ENCODE data around the gene SIPA1L3.

SIPA1L3 gene

DNA sequence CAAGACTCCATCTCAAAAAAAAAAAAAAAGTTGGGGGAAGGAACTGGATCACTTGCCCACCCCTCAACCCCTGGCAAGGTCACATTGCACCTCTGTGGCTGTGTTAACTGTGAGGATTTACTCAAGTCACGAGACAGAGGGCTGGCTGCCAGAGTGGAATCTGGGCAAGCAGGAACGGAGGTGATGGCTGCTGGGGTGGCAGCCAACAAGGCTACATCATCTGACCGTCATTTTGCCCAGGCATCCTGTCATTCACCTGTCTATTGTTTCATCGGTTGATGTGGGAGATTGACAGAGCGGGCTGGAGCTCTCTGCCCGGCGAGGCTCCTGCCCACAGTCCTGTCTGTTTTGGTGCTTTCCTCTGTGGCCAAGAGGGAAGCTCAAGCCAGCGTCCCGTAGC lies 241.3 kb downstream of the SIPA1L3 start:
- DNase-seq (ENCODE audit: extremely low read depth, low read depth), result no peak
- no peak overlapping the region for H3K4me3 ChIP-seq (replicated peaks; ENCODE audit: low read depth, low read length)
- TF ChIP-seq, protein P1, sequence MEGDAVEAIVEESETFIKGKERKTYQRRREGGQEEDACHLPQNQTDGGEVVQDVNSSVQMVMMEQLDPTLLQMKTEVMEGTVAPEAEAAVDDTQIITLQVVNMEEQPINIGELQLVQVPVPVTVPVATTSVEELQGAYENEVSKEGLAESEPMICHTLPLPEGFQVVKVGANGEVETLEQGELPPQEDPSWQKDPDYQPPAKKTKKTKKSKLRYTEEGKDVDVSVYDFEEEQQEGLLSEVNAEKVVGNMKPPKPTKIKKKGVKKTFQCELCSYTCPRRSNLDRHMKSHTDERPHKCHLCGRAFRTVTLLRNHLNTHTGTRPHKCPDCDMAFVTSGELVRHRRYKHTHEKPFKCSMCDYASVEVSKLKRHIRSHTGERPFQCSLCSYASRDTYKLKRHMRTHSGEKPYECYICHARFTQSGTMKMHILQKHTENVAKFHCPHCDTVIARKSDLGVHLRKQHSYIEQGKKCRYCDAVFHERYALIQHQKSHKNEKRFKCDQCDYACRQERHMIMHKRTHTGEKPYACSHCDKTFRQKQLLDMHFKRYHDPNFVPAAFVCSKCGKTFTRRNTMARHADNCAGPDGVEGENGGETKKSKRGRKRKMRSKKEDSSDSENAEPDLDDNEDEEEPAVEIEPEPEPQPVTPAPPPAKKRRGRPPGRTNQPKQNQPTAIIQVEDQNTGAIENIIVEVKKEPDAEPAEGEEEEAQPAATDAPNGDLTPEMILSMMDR (IDR thresholded peaks at IDR 0.05; ENCODE audit: low read depth, low read length, missing control alignments), result no peak

DNA sequence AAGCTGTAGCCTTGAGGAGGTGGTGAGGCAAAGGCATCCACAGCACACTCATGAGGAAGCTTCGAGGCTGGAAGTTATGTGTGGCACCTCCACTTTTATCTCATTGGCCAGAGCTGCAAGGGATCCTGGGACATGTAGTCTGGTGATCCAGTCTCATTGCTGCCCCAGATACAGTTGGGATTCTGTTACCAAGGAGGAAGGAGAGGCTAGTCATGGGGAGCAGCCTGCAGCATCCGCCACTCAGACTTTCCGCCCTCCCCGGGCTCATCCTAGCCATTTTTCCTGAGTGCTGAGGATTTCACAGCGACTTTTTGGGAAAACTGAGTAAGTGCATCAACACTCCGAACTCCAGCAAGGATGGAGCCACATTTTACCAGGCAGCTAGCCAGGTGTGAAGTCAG lies 242.7 kb downstream of the SIPA1L3 start:
- TF ChIP-seq, protein P1 (IDR thresholded peaks at IDR 0.05; ENCODE audit: low read depth, low read length, missing control alignments), result no peak
- H3K4me3 ChIP-seq (replicated peaks; ENCODE audit: low read depth, low read length), result no peak overlapping the region
- DNase-seq (ENCODE audit: extremely low read depth, low read depth), result no peak

DNA sequence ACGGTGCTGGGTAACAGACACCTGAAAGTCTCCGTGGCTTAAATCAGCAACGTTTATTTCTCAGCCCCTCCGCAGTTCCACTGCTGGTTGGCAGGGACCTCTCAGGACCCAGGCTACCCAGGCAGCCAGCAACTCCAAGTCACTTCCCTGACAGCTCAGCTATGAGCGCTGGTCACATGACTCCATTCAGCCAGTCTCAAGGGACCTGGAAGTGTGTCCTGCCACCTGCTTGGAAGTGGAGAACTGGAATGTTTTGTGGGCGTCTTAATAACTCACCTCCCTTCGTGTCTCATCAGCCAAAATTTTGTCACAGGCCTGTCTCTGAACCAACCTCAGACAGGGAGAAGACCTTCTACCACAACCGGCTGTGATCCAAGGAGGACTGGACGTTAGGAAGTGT lies 244.2 kb downstream of the SIPA1L3 start:
- TF ChIP-seq, protein P1 (IDR thresholded peaks at IDR 0.05; ENCODE audit: low read depth, low read length, missing control alignments), result no peak
- no peak for DNase-seq (ENCODE audit: extremely low read depth, low read depth)
- no peak overlapping the region for H3K4me3 ChIP-seq (replicated peaks; ENCODE audit: low read depth, low read length)

DNA sequence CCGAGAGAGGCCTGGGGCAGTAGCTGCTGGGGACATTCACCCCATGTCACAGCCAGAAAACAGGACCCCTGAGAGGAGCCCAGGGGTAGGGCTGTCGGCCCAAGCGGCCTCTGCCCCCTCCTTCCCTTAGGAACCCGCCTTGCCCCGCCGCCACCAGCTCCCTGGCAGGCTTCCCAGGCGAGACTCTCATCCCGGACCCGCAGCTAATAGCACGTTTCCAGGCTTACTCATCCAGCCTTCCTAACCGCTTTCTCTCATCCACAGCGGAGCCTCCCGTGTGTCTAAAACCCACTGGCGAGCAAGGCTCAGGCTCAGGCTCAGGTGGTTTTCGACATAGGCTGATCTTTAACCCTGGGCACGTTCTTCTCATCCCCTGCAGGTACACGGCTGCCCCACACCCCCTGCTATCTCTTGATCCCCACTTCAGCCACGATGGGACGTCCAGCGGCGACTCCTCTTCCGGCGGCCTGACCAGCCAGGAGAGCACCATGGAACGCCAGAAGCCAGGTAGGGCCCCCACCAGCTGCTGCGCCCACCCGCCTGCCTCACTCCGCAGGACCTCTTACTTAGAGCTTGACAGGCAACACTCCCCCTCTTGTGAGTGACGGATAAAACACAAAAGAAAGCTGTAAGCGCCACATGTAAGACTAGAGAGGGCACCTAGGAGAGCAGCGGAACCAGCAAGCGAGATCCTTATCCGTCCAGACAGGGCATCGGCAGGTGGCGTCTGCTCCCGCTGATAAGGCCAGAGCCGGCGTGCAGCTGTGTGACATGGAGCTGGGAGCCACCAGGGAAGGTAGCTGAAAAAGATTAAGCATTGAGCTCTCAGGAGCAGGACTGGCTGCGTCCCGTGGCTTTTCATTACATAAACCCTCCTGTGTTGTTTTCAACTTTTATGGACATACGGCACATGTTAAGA lies 245.7 kb downstream of the SIPA1L3 start:
- no peak for DNase-seq (ENCODE audit: extremely low read depth, low read depth)
- H3K4me3 ChIP-seq (replicated peaks; ENCODE audit: low read depth, low read length), result no peak overlapping the region
- TF ChIP-seq, protein P1 (IDR thresholded peaks at IDR 0.05; ENCODE audit: low read depth, low read length, missing control alignments), result no peak

DNA sequence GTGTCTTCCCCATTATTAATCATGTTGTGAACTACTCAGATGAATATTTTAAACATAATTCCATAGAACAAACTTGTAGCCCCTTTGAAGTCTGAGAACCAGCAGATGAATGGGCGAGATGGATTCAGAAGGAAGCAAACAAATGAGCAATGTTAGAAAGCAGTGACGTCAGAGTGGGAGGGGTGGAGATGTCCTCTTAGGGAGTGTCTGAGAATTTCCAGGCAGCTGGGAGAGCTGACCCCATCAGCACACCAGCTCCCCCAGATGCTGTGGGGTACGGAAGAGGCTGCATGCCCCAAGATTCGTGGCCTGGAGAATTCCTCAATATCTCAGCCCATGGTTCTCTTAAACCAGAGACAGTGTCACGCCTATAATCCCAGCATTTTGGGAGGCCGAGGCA lies 248.4 kb downstream of the SIPA1L3 start:
- no peak for DNase-seq (ENCODE audit: extremely low read depth, low read depth)
- TF ChIP-seq, protein P1 (IDR thresholded peaks at IDR 0.05; ENCODE audit: low read depth, low read length, missing control alignments), result no peak
- H3K4me3 ChIP-seq (replicated peaks; ENCODE audit: low read depth, low read length), result no peak overlapping the region

DNA sequence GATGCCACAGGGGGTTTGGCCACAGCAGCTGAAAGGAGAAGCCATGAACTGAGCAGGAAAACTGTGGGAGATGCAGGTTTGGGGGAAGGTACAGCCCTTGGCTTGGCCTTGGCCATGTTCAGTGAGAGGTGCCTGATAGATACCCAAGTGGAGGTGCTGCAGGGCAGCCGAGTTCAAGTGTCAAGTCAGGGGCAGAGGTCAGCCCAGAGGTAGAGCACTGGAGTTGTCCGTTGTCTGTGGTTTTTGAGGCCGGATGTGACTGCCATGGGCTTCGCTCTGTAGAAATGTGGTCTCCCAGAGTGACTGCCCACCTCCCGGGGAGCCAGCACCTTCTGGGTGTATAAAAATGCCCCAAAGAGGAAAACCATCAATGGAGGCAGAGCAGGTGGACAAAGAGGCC lies 251.7 kb downstream of the SIPA1L3 start:
- H3K4me3 ChIP-seq (replicated peaks; ENCODE audit: low read depth, low read length), result no peak overlapping the region
- TF ChIP-seq, protein P1 (IDR thresholded peaks at IDR 0.05; ENCODE audit: low read depth, low read length, missing control alignments), result no peak
- DNase-seq (ENCODE audit: extremely low read depth, low read depth), result no peak

Measured in HFF-Myc (cell line).